OCI-LY1 (cell line): ENCODE results near the gene ELAC2.

Experiments used
- H2AFZ ChIP-seq: fragments of 200-600 bp; sonication (generic), shearing (Covaris generic); 2 replicates; pipeline ENCODE4 v1.6.0; 2014; ENCODE audit warnings: antibody characterized with exemption, mild to moderate bottlenecking, low read length
- H3F3A ChIP-seq: fragments of 200-600 bp; sonication (generic), shearing (Covaris generic); 2 replicates; pipeline ENCODE4 v1.6.0; 2014; ENCODE audit warnings: mild to moderate bottlenecking, antibody characterized with exemption, low read length, moderate library complexity; ENCODE audit not compliant: insufficient read depth
- H3K27ac ChIP-seq: fragments of 200-600 bp; sonication (generic); 2 replicates; pipeline ENCODE4 v1.5.1; 2014; ENCODE audit warnings: low read length, mixed run types, mild to moderate bottlenecking, low read depth; ENCODE audit not compliant: poor library complexity, severe bottlenecking
- H3K27me3 ChIP-seq: fragments of 200-600 bp; sonication (generic); 2 replicates; pipeline ENCODE4 v1.6.0; 2014; ENCODE audit warnings: antibody characterized with exemption, mild to moderate bottlenecking, low read length, moderate library complexity; ENCODE audit not compliant: insufficient read depth
- H3K36me3 ChIP-seq: fragments of 200-600 bp; sonication (generic); 2 replicates; pipeline ENCODE4 v1.6.1; 2014; ENCODE audit warnings: mild to moderate bottlenecking, antibody characterized with exemption, low read length, moderate library complexity, mixed read lengths; ENCODE audit not compliant: insufficient read depth
- H3K4me1 ChIP-seq: fragments of 200-600 bp; sonication (generic); 2 replicates; pipeline ENCODE4 v1.5.1; 2014; ENCODE audit warnings: mild to moderate bottlenecking, low read length, moderate library complexity; ENCODE audit not compliant: insufficient read depth, severe bottlenecking
- H3K4me2 ChIP-seq: fragments of 200-600 bp; sonication (generic), shearing (Covaris generic); 2 replicates; pipeline ENCODE4 v1.6.1; 2014; ENCODE audit warnings: low read length
- H3K4me3 ChIP-seq: fragments of 200-600 bp; sonication (generic); 2 replicates; pipeline ENCODE4 v1.5.1; 2014; ENCODE audit warnings: low read length, low read depth, mild to moderate bottlenecking, mixed read lengths; ENCODE audit not compliant: poor library complexity, severe bottlenecking
- H3K79me2 ChIP-seq: fragments of 200-600 bp; shearing (Covaris generic); 2 replicates; pipeline ENCODE4 v1.6.1; 2016; ENCODE audit warnings: mixed run types, low read length, mixed read lengths; ENCODE audit not compliant: insufficient read depth
- H3K9ac ChIP-seq: fragments of 200-600 bp; sonication (generic), shearing (Covaris generic); 2 replicates; pipeline ENCODE4 v1.6.1; 2014; ENCODE audit warnings: mild to moderate bottlenecking, low read length, mixed read lengths
- H3K9me2 ChIP-seq: fragments of 200-600 bp; sonication (generic), shearing (Covaris generic); 2 replicates; pipeline ENCODE4 v1.6.1; 2014; ENCODE audit warnings: low read depth, mild to moderate bottlenecking, low read length, mixed read lengths
- H3K9me3 ChIP-seq: fragments of 200-600 bp; shearing (Covaris generic); 2 replicates; pipeline ENCODE4 v1.6.1; 2014; ENCODE audit warnings: low read length, mixed read lengths
- H4K20me1 ChIP-seq: fragments of 200-600 bp; sonication (generic), shearing (Covaris generic); 2 replicates; pipeline ENCODE4 v1.6.0; 2016; ENCODE audit warnings: mild to moderate bottlenecking, low read length; ENCODE audit not compliant: insufficient read depth
- EZH2 ChIP-seq: fragments of 200-600 bp; sonication (generic), shearing (Covaris generic); IDR thresholded peaks from 2 replicates; pipeline ENCODE4 v1.8.0; 2017; ENCODE audit warnings: borderline replicate concordance, mixed run types, mild to moderate bottlenecking, antibody characterized with exemption, low read length, moderate library complexity, mixed read lengths
- TF ChIP-seq, protein P1 (sequence below): fragments of 200-600 bp; sonication (generic), shearing (Covaris generic); IDR thresholded peaks from 2 replicates; pipeline ENCODE4 v1.5.1; 2017; ENCODE audit warnings: mild to moderate bottlenecking, antibody characterized with exemption, low read length, moderate library complexity, mixed read lengths

Gene ELAC2

GRCh38 chr17:12995106-12995895 is 22.5 kb downstream of the ELAC2 start:
- Histone ChIP-seq H3K4me2 (no peak overlapping the region), H3K9me3 (no peaks in the 10 kb centered on the region), H2AFZ (no peak overlapping the region), H3K27ac (no peak overlapping the region), H3F3A (no peaks in the 10 kb centered on the region), H3K36me3 (peaks cover 98% of the 10 kb centered on the region), H3K4me1 (no peaks in the 10 kb centered on the region), H3K4me3 (no peak overlapping the region), H4K20me1 (no peaks in the 10 kb centered on the region), H3K9ac (no peak overlapping the region), H3K79me2 (no peaks in the 10 kb centered on the region), H3K9me2 (no peaks in the 10 kb centered on the region), H3K27me3 (no peaks in the 10 kb centered on the region)
- TF ChIP-seq, protein P1, sequence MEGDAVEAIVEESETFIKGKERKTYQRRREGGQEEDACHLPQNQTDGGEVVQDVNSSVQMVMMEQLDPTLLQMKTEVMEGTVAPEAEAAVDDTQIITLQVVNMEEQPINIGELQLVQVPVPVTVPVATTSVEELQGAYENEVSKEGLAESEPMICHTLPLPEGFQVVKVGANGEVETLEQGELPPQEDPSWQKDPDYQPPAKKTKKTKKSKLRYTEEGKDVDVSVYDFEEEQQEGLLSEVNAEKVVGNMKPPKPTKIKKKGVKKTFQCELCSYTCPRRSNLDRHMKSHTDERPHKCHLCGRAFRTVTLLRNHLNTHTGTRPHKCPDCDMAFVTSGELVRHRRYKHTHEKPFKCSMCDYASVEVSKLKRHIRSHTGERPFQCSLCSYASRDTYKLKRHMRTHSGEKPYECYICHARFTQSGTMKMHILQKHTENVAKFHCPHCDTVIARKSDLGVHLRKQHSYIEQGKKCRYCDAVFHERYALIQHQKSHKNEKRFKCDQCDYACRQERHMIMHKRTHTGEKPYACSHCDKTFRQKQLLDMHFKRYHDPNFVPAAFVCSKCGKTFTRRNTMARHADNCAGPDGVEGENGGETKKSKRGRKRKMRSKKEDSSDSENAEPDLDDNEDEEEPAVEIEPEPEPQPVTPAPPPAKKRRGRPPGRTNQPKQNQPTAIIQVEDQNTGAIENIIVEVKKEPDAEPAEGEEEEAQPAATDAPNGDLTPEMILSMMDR: no peak
- no peak for TF ChIP-seq EZH2

- H3K27ac ChIP-seq: no peak overlapping the region
- no peak overlapping the region for H3K4me3 ChIP-seq
- no peaks in the 10 kb centered on the region for H3K27me3 ChIP-seq
- no peak for TF ChIP-seq EZH2
- TF ChIP-seq, protein P1: no peak
- H3K36me3 ChIP-seq: peaks cover 98% of the 10 kb centered on the region
- H3K4me2 ChIP-seq: no peak overlapping the region
- no peak overlapping the region for H3K9ac ChIP-seq
- H3K79me2 ChIP-seq: no peaks in the 10 kb centered on the region
- H3K4me1 ChIP-seq: no peaks in the 10 kb centered on the region
- H4K20me1 ChIP-seq: no peaks in the 10 kb centered on the region
- H3K9me2 ChIP-seq: no peaks in the 10 kb centered on the region
- no peaks in the 10 kb centered on the region for H3K9me3 ChIP-seq
- H2AFZ ChIP-seq: no peak overlapping the region
- no peaks in the 10 kb centered on the region for H3F3A ChIP-seq
Measured at GRCh38 chr17:12994341-12995074, 23.3 kb downstream of the ELAC2 start.

DNA sequence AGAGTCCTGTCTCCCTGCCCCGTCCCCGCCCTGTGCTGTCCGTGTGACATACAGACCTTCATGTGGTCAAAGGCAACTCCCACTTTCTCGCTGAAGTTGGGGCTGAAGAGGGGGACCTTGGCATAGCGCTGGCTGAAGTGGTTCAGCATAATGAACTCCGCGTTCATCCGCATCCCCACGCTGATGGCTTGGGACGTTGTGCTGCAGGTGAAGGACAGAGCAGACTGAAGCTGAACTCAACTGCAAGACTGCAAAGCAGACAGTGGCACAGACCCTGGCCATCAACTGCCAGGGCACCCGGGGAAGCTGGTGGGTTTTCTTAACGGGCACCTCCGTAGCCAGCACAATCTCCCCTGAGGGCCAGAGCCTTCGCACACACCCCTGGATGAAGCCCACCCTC is 24.2 kb downstream of the ELAC2 start:
- no peaks in the 10 kb centered on the region for H3K27me3 ChIP-seq
- H3K9ac ChIP-seq: no peak overlapping the region
- no peaks in the 10 kb centered on the region for H3K79me2 ChIP-seq
- no peaks in the 10 kb centered on the region for H4K20me1 ChIP-seq
- no peak overlapping the region for H3K27ac ChIP-seq
- TF ChIP-seq, protein P1: no peak
- TF ChIP-seq EZH2: no peak
- no peaks in the 10 kb centered on the region for H3F3A ChIP-seq
- no peaks in the 10 kb centered on the region for H3K4me1 ChIP-seq
- H2AFZ ChIP-seq: no peak overlapping the region
- no peaks in the 10 kb centered on the region for H3K9me3 ChIP-seq
- H3K9me2 ChIP-seq: no peaks in the 10 kb centered on the region
- H3K36me3 ChIP-seq: peaks cover 90% of the 10 kb centered on the region
- H3K4me2 ChIP-seq: no peak overlapping the region
- no peak overlapping the region for H3K4me3 ChIP-seq
